ENCODE measurements around the gene MRPL1. TPM values are rescaled to one million over a fixed set of nuclear protein-coding genes. Genes with fewer than 3 reads are reported as not detected.
"Not testable (repeated sequence)": the region's sequence is repeated elsewhere in the genome, so short reads cannot be mapped to it uniquely, and the experiment has no call there.

The MRPL1 gene
- polyA plus RNA-seq, 1 experiment, result 8.3 TPM

- no peak for DNase-seq (ENCODE audit: low read depth)
- ChIA-PET CTCF (no interaction called here), POLR2A (no interaction called here)
- H3K4me3 ChIP-seq (ENCODE audit: low read depth, low read length), result no peak overlapping the region
- H3K27me3 ChIP-seq (ENCODE audit: control insufficient read depth, insufficient read depth, low read length), result no peaks in the 10 kb centered on the region
- no peaks in the 10 kb centered on the region for H3K36me3 ChIP-seq (ENCODE audit: control insufficient read depth, insufficient read depth, low read length)
- TF ChIP-seq CTCF (IDR thresholded peaks at IDR 0.05; ENCODE audit: insufficient read depth, low read depth, low read length), result no peak
Observed at GRCh38 chr4:77963004-77963403, 100.4 kb downstream of the MRPL1 start.

DNA sequence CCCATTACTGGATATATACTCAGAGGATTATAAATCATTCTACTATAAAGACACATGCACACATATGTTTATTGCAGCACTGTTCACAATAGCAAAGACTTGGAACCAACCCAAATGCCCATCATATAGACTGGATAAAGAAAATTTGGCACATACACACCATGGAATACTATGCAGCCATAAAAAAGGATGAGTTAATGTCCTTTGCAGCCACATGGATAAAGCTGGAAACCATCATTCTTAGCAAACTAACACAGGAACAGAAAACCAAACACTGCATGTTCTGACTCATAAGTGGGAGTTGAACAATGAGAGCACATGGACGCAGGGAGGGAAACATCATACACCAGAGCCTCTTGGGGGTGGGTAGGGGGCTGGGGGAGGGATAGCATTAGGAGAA is 111.0 kb downstream of the MRPL1 start:
- H3K4me3 ChIP-seq (ENCODE audit: low read depth, low read length); POLR2A ChIA-PET; H3K36me3 ChIP-seq (ENCODE audit: control insufficient read depth, insufficient read depth, low read length); H3K27me3 ChIP-seq (ENCODE audit: control insufficient read depth, insufficient read depth, low read length); DNase-seq (ENCODE audit: low read depth): not testable (repeated sequence)
- CTCF ChIA-PET, result interaction anchor here (0.6 kb wide), 1 partner anchor 1825 kb away, joined by 3 read pairs; no protein-coding TSS in a partner anchor

DNA sequence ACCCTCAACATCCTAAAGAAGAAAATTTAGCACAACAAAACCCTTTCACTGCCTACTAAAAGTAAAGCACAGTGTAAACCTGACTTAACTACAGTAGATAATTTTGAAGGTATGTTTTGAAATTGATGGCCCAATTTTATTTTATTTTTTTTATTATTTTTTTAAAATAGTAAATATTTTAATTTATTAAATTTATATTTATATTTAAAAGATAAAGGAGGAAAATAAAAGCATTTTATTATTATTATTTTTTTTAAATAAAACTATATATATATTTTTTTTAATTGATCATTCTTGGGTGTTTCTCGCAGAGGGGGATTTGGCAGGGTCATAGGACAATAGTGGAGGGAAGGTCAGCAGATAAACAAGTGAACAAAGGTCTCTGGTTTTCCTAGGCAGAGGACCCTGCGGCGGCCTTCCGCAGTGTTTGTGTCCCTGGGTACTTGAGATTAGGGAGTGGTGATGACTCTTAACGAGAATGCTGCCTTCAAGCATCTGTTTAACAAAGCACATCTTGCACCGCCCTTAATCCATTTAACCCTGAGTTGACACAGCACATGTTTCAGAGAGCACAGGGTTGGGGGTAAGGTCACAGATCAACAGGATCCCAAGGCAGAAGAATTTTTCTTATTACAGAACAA is 120.4 kb downstream of the MRPL1 start:
- H3K27me3 ChIP-seq (ENCODE audit: control insufficient read depth, insufficient read depth, low read length); H3K4me3 ChIP-seq (ENCODE audit: low read depth, low read length); DNase-seq (ENCODE audit: low read depth); POLR2A ChIA-PET; H3K36me3 ChIP-seq (ENCODE audit: control insufficient read depth, insufficient read depth, low read length); CTCF ChIA-PET: not testable (repeated sequence)

DNA sequence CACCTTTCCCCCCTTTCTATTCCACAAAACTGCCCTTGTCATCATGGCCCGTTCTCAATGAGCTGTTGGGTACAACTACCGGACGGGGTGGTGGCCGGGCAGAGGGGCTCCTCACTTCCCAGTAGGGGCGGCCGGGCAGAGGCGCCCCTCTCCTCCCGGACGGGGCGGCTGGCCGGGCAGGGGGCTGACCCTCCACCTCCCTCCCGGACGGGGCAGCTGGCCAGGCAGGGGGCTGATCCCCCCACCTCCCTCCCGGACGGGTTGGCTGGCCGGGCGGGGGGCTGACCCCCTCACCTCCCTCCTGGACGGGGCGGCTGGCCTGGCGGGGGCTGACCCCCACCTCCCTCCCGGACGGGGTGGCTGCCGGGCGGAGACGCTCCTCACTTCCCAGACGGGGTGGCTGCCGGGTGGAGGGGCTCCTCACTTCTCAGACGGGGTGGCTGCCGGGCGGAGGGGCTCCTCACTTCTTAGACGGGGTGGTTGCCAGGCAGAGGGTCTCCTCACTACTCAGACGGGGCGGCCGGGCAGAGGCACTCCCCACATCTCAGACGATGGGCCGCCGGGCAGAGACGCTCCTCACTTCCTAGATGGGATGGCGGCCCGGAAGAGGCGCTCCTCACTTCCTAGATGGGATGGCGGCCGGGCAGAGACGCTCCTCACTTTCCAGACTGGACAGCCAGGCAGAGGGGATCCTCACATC is 121.1 kb downstream of the MRPL1 start:
- H3K4me3 ChIP-seq (ENCODE audit: low read depth, low read length); DNase-seq (ENCODE audit: low read depth); CTCF ChIA-PET; H3K27me3 ChIP-seq (ENCODE audit: control insufficient read depth, insufficient read depth, low read length); POLR2A ChIA-PET; H3K36me3 ChIP-seq (ENCODE audit: control insufficient read depth, insufficient read depth, low read length): not testable (repeated sequence)

DNA sequence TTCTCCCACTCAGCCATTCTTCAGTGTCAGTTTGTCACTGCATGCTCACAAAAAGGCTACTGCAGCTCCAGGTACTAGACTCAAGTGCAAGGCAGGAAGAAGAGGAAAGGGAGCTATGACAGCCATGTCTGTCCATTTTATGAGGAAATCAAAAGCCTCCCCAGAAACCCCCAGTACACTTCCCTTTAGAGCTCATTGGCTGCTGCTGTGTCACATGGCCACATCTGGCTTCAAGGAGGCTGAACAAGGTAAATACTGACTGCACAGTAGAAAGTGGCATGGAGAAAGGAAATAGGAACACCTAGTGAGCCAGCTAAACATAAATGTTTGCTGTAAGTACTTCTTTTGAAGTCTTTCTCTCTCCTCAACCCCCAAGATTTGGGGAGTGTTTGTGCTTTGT is 127.3 kb downstream of the MRPL1 start:
- H3K36me3 ChIP-seq (ENCODE audit: control insufficient read depth, insufficient read depth, low read length), result no peaks in the 10 kb centered on the region

GRCh38 chr4:77990456-77990855 is 127.8 kb downstream of the MRPL1 start:
- ChIA-PET POLR2A (no interaction called here), CTCF (no interaction called here)
- Histone ChIP-seq H3K4me3 (ENCODE audit: low read depth, low read length) (no peak overlapping the region), H3K27me3 (ENCODE audit: control insufficient read depth, insufficient read depth, low read length) (no peaks in the 10 kb centered on the region; the same call in 1 of the 2 replicates), H3K36me3 (ENCODE audit: control insufficient read depth, insufficient read depth, low read length) (no peaks in the 10 kb centered on the region)
- no peak for TF ChIP-seq CTCF (IDR thresholded peaks at IDR 0.05; ENCODE audit: insufficient read depth, low read depth, low read length)
- DNase-seq (ENCODE audit: low read depth), result no peak

More for the DNA sequence above, 127.3 kb downstream of the MRPL1 start:
- POLR2A ChIA-PET, result no interaction called here
- no peak for TF ChIP-seq CTCF (IDR thresholded peaks at IDR 0.05; ENCODE audit: insufficient read depth, low read depth, low read length)
- Histone ChIP-seq H3K27me3 (ENCODE audit: control insufficient read depth, insufficient read depth, low read length) (no peaks in the 10 kb centered on the region; the same call in 1 of the 2 replicates), H3K4me3 (ENCODE audit: low read depth, low read length) (no peak overlapping the region)
- CTCF ChIA-PET, result no interaction called here
- no peak for DNase-seq (ENCODE audit: low read depth)
